IMR-90 (cell line): Measurements from ENCODE around the gene TCF7.

ENCODE experiments used
- BHLHE40 ChIP-seq: fragments of 150-350 bp; IDR thresholded peaks from 2 replicates; pipeline ENCODE4 v1.6.1; 2016; ENCODE audit warnings: mild to moderate bottlenecking, low read depth, low read length
- CEBPB ChIP-seq: IDR thresholded peaks from 2 replicates; pipeline ENCODE4 v1.6.1; 2012; ENCODE audit warnings: low read depth, low read length, improper control_type of control experiment
- CTCF ChIP-seq: conservative IDR thresholded peaks from 2 replicates; pipeline ENCODE4 v1.5.1; 2012; ENCODE audit warnings: mild to moderate bottlenecking, low read depth, low read length, improper control_type of control experiment
- FOS ChIP-seq: fragments of 150-350 bp; IDR thresholded peaks from 2 replicates; pipeline ENCODE4 v1.6.1; 2016; ENCODE audit warnings: low read depth, low read length
- MAZ ChIP-seq: IDR thresholded peaks from 2 replicates; pipeline ENCODE4 v1.6.1; 2012; ENCODE audit warnings: low read depth, mild to moderate bottlenecking, low read length, improper control_type of control experiment, moderate library complexity, borderline replicate concordance
- POLR2A ChIP-seq: IDR thresholded peaks from 2 replicates; pipeline ENCODE4 v1.6.1; 2012; ENCODE audit warnings: mild to moderate bottlenecking, low read depth, low read length
- RAD21 ChIP-seq: IDR thresholded peaks from 2 replicates; pipeline ENCODE4 v1.6.1; 2012; ENCODE audit warnings: low read length, improper control_type of control experiment
- RFX5 ChIP-seq: IDR thresholded peaks from 2 replicates; pipeline ENCODE4 v1.8.0; 2012; ENCODE audit warnings: low read depth, mild to moderate bottlenecking, low read length, moderate library complexity
- SMC3 ChIP-seq: fragments of 150-350 bp; IDR thresholded peaks from 2 replicates; pipeline ENCODE4 v1.6.1; 2016; ENCODE audit warnings: low read depth, mild to moderate bottlenecking, antibody characterized with exemption, low read length, moderate library complexity

- TF ChIP-seq RFX5 (no peak), CTCF (peak; percentile 78), FOS (no peak), POLR2A (no peak), CEBPB (no peak), RAD21 (peak; percentile 66), BHLHE40 (no peak), MAZ (no peak), SMC3 (peak; percentile 65)
These were observed 31.5 kb downstream of the TCF7 start for GRCh38 chr5:134145779-134146581.
